ENCODE results near the gene RABL2B. TPM values are rescaled to one million over a fixed set of nuclear protein-coding genes. Genes with fewer than 3 reads are reported as not detected.

RABL2B gene
- polyA plus RNA-seq, 4 donors, result 48.2 to 70.8 (median 50.7) TPM

GRCh38 chr22:50739279-50739691 lies 44.2 kb downstream of the RABL2B start:
- DNase-seq (ENCODE audit: low read depth in 4 of 4, low spot score in 3 of 4), result no peak

- no peak for DNase-seq (ENCODE audit: low read depth in 4 of 4, low spot score in 3 of 4)
Measured at GRCh38 chr22:50738649-50739227, 44.7 kb downstream of the RABL2B start.

- no peak for DNase-seq (ENCODE audit: low read depth in 4 of 4, low spot score in 3 of 4)
Measured at GRCh38 chr22:50737728-50738648, 45.4 kb downstream of the RABL2B start, which contains the start of gene ACR. TSS of gene ACR (plus strand) at chr22:50738204. CDS start at chr22:50738236, 32 bp downstream.

GRCh38 chr22:50735739-50736030 lies 47.8 kb downstream of the RABL2B start:
- no peak for DNase-seq (ENCODE audit: low read depth in 4 of 4, low spot score in 3 of 4)

- no peak for DNase-seq (ENCODE audit: low read depth in 4 of 4, low spot score in 3 of 4)
Measured at GRCh38 chr22:50734986-50735738, 48.3 kb downstream of the RABL2B start.

GRCh38 chr22:50734343-50734771 lies 49.1 kb downstream of the RABL2B start:
- DNase-seq (ENCODE audit: low read depth in 4 of 4, low spot score in 3 of 4), result no peak

- no peak for DNase-seq (ENCODE audit: low read depth in 4 of 4, low spot score in 3 of 4)
Measured at GRCh38 chr22:50733521-50734342, 49.7 kb downstream of the RABL2B start.

GRCh38 chr22:50732681-50733080 lies 50.8 kb downstream of the RABL2B start:
- no peak for DNase-seq (ENCODE audit: low read depth in 4 of 4, low spot score in 3 of 4)

GRCh38 chr22:50731811-50732624 lies 51.4 kb downstream of the RABL2B start:
- no peak for DNase-seq (ENCODE audit: low read depth in 4 of 4, low spot score in 3 of 4)

- DNase-seq (ENCODE audit: low read depth in 4 of 4, low spot score in 3 of 4), result no peak
Measured at GRCh38 chr22:50730941-50731661, 52.3 kb downstream of the RABL2B start.

- no peak for DNase-seq (ENCODE audit: low read depth in 4 of 4, low spot score in 3 of 4)
Measured at GRCh38 chr22:50730013-50730891, 53.2 kb downstream of the RABL2B start.

- DNase-seq (ENCODE audit: low read depth in 4 of 4, low spot score in 3 of 4), result no peak
Measured at GRCh38 chr22:50729391-50730012, 53.9 kb downstream of the RABL2B start.

- no peak for DNase-seq (ENCODE audit: low read depth in 4 of 4, low spot score in 3 of 4)
Measured at GRCh38 chr22:50728523-50728931, 54.9 kb downstream of the RABL2B start.

- DNase-seq (ENCODE audit: low read depth in 4 of 4, low spot score in 3 of 4), result no peak
Measured at GRCh38 chr22:50727678-50728522, 55.5 kb downstream of the RABL2B start.

GRCh38 chr22:50726643-50727340 lies 56.6 kb downstream of the RABL2B start:
- no peak for DNase-seq (ENCODE audit: low read depth in 4 of 4, low spot score in 3 of 4)

- DNase-seq (ENCODE audit: low read depth in 4 of 4, low spot score in 3 of 4), result no peak
Measured at GRCh38 chr22:50725597-50725996, 57.8 kb downstream of the RABL2B start.

All from right renal pelvis (tissue), 4 donors.